H9 (cell line): ENCODE data around the gene SUPT3H. TPM values are rescaled to one million over a fixed set of nuclear protein-coding genes. Genes with fewer than 3 reads are reported as not detected.

Experiments used
- DNase-seq: peaks from one replicate; pipeline ENCODE4 v3.0.0-alpha.2; 2017
- H2AFZ ChIP-seq: one replicate; pipeline ENCODE4 v1.6.1; 2013; ENCODE audit warnings: mild to moderate bottlenecking, low read length, control low read depth, moderate library complexity
- H2AK5ac ChIP-seq: 2 replicates; pipeline ENCODE4 v1.6.1; 2013; ENCODE audit warnings: low read length, control low read depth, mixed read lengths; ENCODE audit not compliant: insufficient read length
- H2BK120ac ChIP-seq: one replicate; pipeline ENCODE4 v1.6.1; 2013; ENCODE audit warnings: low read depth, mild to moderate bottlenecking, low read length, control low read depth, inconsistent platforms; ENCODE audit not compliant: poor library complexity, severe bottlenecking
- H2BK12ac ChIP-seq: 2 replicates; pipeline ENCODE4 v1.6.1; 2013; ENCODE audit warnings: low read length, control low read depth, mixed read lengths, low read depth; ENCODE audit not compliant: insufficient read length
- H2BK15ac ChIP-seq: 2 replicates; pipeline ENCODE4 v1.6.1; 2013; ENCODE audit warnings: low read depth, low read length, control low read depth
- H2BK20ac ChIP-seq: one replicate; pipeline ENCODE4 v1.6.1; 2013; ENCODE audit warnings: low read depth, mild to moderate bottlenecking, low read length, control low read depth, inconsistent platforms; ENCODE audit not compliant: poor library complexity, severe bottlenecking
- H2BK5ac ChIP-seq: 2 replicates; pipeline ENCODE4 v1.6.1; 2013; ENCODE audit warnings: low read length, control low read depth, mixed read lengths; ENCODE audit not compliant: insufficient read length
- H3K14ac ChIP-seq: 2 replicates; pipeline ENCODE4 v1.6.1; 2013; ENCODE audit warnings: low read length, control low read depth; ENCODE audit not compliant: insufficient read depth
- H3K18ac ChIP-seq: 2 replicates; pipeline ENCODE4 v1.6.1; 2013; ENCODE audit warnings: low read depth, mild to moderate bottlenecking, mixed read lengths, low read length, control low read depth; ENCODE audit not compliant: insufficient read length
- H3K23ac ChIP-seq: 2 replicates; pipeline ENCODE4 v1.6.1; 2013; ENCODE audit warnings: low read length, control low read depth, mixed read lengths, low read depth; ENCODE audit not compliant: insufficient read length
- H3K23me2 ChIP-seq: 2 replicates; pipeline ENCODE4 v1.6.1; 2013; ENCODE audit warnings: low read depth, mild to moderate bottlenecking, mixed read lengths, low read length, control low read depth; ENCODE audit not compliant: insufficient read length, poor library complexity, severe bottlenecking
- H3K27ac ChIP-seq: 2 replicates; pipeline ENCODE4 v1.5.1; 2013; ENCODE audit warnings: low read length, control low read depth, mixed read lengths, low read depth; ENCODE audit not compliant: insufficient read length
- H3K27me3 ChIP-seq: 2 replicates; pipeline ENCODE4 v1.6.1; 2013; ENCODE audit warnings: low read length, control low read depth, inconsistent platforms; ENCODE audit not compliant: insufficient read depth
- H3K4ac ChIP-seq: 2 replicates; pipeline ENCODE4 v1.6.1; 2013; ENCODE audit warnings: low read depth, mild to moderate bottlenecking, control low read depth, inconsistent platforms, low read length, moderate library complexity
- H3K4me1 ChIP-seq: 2 replicates; pipeline ENCODE4 v1.6.1; 2013; ENCODE audit warnings: low read length, control low read depth, inconsistent platforms; ENCODE audit not compliant: insufficient read depth
- H3K4me2 ChIP-seq: 2 replicates; pipeline ENCODE4 v1.6.1; 2013; ENCODE audit warnings: low read length, control low read depth, mixed read lengths; ENCODE audit not compliant: insufficient read length, insufficient read depth
- H3K56ac ChIP-seq: 2 replicates; pipeline ENCODE4 v1.6.1; 2013; ENCODE audit warnings: low read depth, mild to moderate bottlenecking, mixed read lengths, low read length, control low read depth; ENCODE audit not compliant: insufficient read length
- H3K79me1 ChIP-seq: 2 replicates; pipeline ENCODE4 v1.6.1; 2013; ENCODE audit warnings: low read depth, mild to moderate bottlenecking, moderate library complexity, low read length, control low read depth, inconsistent platforms; ENCODE audit not compliant: insufficient read depth, poor library complexity, severe bottlenecking
- H3K79me2 ChIP-seq: 2 replicates; pipeline ENCODE4 v1.6.1; 2013; ENCODE audit warnings: low read length, control low read depth, inconsistent platforms; ENCODE audit not compliant: insufficient read depth
- H3K9ac ChIP-seq: 2 replicates; pipeline ENCODE4 v1.6.1; 2013; ENCODE audit warnings: low read length, control low read depth, mixed read lengths; ENCODE audit not compliant: insufficient read length; ENCODE audit errors: extremely low read depth
- H3K9me3 ChIP-seq: one replicate; pipeline ENCODE4 v1.6.1; 2013; ENCODE audit warnings: low read depth, low read length, inconsistent platforms; ENCODE audit not compliant: control insufficient read depth
- H3T11ph ChIP-seq: one replicate; pipeline ENCODE4 v1.6.1; 2013; ENCODE audit warnings: mild to moderate bottlenecking, low read length, control low read depth, inconsistent platforms
- H4K20me1 ChIP-seq: one replicate; pipeline ENCODE4 v1.6.1; 2013; ENCODE audit not compliant: control insufficient read depth, insufficient read length, insufficient read depth
- H4K5ac ChIP-seq: 2 replicates; pipeline ENCODE4 v1.6.1; 2013; ENCODE audit warnings: low read depth, mild to moderate bottlenecking, mixed read lengths, low read length, control low read depth; ENCODE audit not compliant: insufficient read length
- H4K8ac ChIP-seq: replicated peaks from 2 replicates; pipeline ENCODE4 v1.6.1; 2013; ENCODE audit warnings: low read length, control low read depth, mixed read lengths, low read depth; ENCODE audit not compliant: insufficient read length
- H4K91ac ChIP-seq: 2 replicates; pipeline ENCODE4 v1.6.1; 2013; ENCODE audit warnings: low read depth, mild to moderate bottlenecking, moderate library complexity, mixed read lengths, low read length, control low read depth; ENCODE audit not compliant: insufficient read length
- H3K27ac Mint-ChIP-seq, 3 experiments: 2 replicates in 2 of 3; 3 replicates in 1 of 3; pipeline ENCODE4 v1.8.0; 2020 to 2021; ENCODE audit warnings: mixed read lengths in 3 of 3, mild to moderate bottlenecking in 1 of 3, moderate library complexity in 1 of 3
- H3K27me3 Mint-ChIP-seq: 2 replicates; pipeline ENCODE4 v1.8.0; 2021; ENCODE audit warnings: low read depth, mild to moderate bottlenecking, moderate library complexity, mixed read lengths
- H3K36me3 Mint-ChIP-seq, 3 experiments: 2 replicates in 2 of 3; 3 replicates in 1 of 3; pipeline ENCODE4 v1.8.0; 2020 to 2021; ENCODE audit warnings: low read depth in 3 of 3, mixed read lengths in 3 of 3; ENCODE audit not compliant: insufficient read depth in 1 of 3
- H3K4me1 Mint-ChIP-seq, 2 experiments: 2 replicates each; pipeline ENCODE4 v1.8.0; 2020; ENCODE audit warnings: mixed read lengths in 2 of 2
- H3K4me3 Mint-ChIP-seq, 2 experiments: 2 replicates in 1 of 2; 3 replicates in 1 of 2; pipeline ENCODE4 v1.8.0; 2020 to 2021; ENCODE audit warnings: mild to moderate bottlenecking in 2 of 2, mixed read lengths in 2 of 2, moderate library complexity in 1 of 2
- H3K9me3 Mint-ChIP-seq, 2 experiments: 2 replicates in 1 of 2; 3 replicates in 1 of 2; pipeline ENCODE4 v1.8.0; 2020; ENCODE audit warnings: mild to moderate bottlenecking in 2 of 2, mixed read lengths in 2 of 2, moderate library complexity in 1 of 2
- WGBS: extraction: QIAGEN DNeasy Blood & Tissue Kit; methylation state at CpG from one replicate; pipeline ENCODE4 v1.1.7; 2013; ENCODE audit warnings: missing lambda C conversion rate, low lambda C conversion rate, mixed read lengths; ENCODE audit not compliant: insufficient read length; ENCODE audit errors: extremely low coverage; 5-methylcytosine and 5-hydroxymethylcytosine counted together
- total RNA-seq: library from RNA; stranded (reverse); gene quantifications from 2 replicates; pipeline ENCODE4 v1.2.1, GENCODE V29; 2021
- TF ChIP-seq, protein P1 (sequence below): fragments of 200-600 bp; sonication (generic); conservative IDR thresholded peaks from 3 replicates; pipeline ENCODE4 v1.8.0; 2021; ENCODE audit warnings: antibody characterized with exemption, mild to moderate bottlenecking

SUPT3H gene
- total RNA-seq, 1 experiment from 2014 or later, result 22.5 TPM

DNA sequence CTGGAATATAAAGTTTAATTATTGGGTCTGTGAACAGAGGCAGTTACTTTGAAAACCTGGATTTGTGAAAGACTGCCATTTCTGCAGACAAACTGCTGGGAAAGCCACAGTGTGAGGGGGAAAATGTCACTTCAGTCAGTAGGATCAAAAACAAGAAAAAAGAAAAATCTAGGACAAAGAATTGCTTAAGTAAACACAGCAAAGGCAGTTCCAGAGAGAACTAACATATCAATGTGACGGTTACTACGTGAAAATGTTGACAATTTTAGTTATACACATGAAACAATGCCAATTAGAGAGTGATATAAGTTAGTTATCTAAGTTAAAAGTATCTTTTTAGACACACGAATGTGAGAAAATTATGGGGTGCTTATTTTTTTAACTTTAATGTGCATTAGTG lies 320.0 kb downstream of the SUPT3H start:
- Histone ChIP-seq H2BK20ac (no peak overlapping the region), H4K5ac (no peak overlapping the region), H3K79me1 (no peaks in the 10 kb centered on the region), H4K91ac (no peak overlapping the region), H3K9me3 (no peaks in the 10 kb centered on the region), H3K4ac (no peak overlapping the region), H3K56ac (no peak overlapping the region), H4K20me1 (no peaks in the 10 kb centered on the region), H3K27me3 (no peaks in the 10 kb centered on the region), H2AK5ac (no peak overlapping the region), H2BK120ac (no peak overlapping the region), H3K4me1 (no peaks in the 10 kb centered on the region; the same call in 1 of the 2 replicates), H3K23ac (no peak overlapping the region), H3K4me2 (no peak overlapping the region), H3K23me2 (no peaks in the 10 kb centered on the region), H3K27ac (no peak overlapping the region), H3K9ac (no peak overlapping the region), H4K8ac (no peak overlapping the region), H2BK5ac (no peak overlapping the region), H3K79me2 (no peaks in the 10 kb centered on the region; the same call in 1 of the 2 replicates), H3K18ac (no peak overlapping the region), H2BK15ac (no peak overlapping the region), H3K14ac (no peak overlapping the region), H2AFZ (no peak overlapping the region), H3T11ph (no peak overlapping the region), H2BK12ac (no peak overlapping the region)
- H3K27ac Mint-ChIP-seq, result peak overlapping the region in 2 of 3 experiments; percentile 64 to 72; a peak in 3 of 7 replicates
- no peak for DNase-seq
- H3K4me3 Mint-ChIP-seq, result no peak overlapping the region
- TF ChIP-seq, protein P1, sequence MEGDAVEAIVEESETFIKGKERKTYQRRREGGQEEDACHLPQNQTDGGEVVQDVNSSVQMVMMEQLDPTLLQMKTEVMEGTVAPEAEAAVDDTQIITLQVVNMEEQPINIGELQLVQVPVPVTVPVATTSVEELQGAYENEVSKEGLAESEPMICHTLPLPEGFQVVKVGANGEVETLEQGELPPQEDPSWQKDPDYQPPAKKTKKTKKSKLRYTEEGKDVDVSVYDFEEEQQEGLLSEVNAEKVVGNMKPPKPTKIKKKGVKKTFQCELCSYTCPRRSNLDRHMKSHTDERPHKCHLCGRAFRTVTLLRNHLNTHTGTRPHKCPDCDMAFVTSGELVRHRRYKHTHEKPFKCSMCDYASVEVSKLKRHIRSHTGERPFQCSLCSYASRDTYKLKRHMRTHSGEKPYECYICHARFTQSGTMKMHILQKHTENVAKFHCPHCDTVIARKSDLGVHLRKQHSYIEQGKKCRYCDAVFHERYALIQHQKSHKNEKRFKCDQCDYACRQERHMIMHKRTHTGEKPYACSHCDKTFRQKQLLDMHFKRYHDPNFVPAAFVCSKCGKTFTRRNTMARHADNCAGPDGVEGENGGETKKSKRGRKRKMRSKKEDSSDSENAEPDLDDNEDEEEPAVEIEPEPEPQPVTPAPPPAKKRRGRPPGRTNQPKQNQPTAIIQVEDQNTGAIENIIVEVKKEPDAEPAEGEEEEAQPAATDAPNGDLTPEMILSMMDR, result no peak
- peaks cover 9 to 16% of the 10 kb centered on the region in 2 experiments for H3K4me1 Mint-ChIP-seq
- H3K36me3 Mint-ChIP-seq, result peaks cover 12 to 13% (median 12%) of the 10 kb centered on the region in 3 experiments; a peak in 6 of 7 replicates
- WGBS, result no CpG with 5 or more reads among the region's 3 CpGs
- no peaks in the 10 kb centered on the region for H3K27me3 Mint-ChIP-seq
- peaks cover 14 to 15% of the 10 kb centered on the region in 2 experiments; a peak in 4 of 5 replicates for H3K9me3 Mint-ChIP-seq
